H9 (cell line): ENCODE measurements around the gene ZBTB20. TPM values are rescaled to one million over a fixed set of nuclear protein-coding genes. Genes with fewer than 3 reads are reported as not detected.
A peak's percentile ranks its signal among the peaks of the same experiment; 100 is the strongest.
"Not testable (repeated sequence)": the region's sequence is repeated elsewhere in the genome, so short reads cannot be mapped to it uniquely, and the experiment has no call there.

Experiments
- DNase-seq: peaks from one replicate; pipeline ENCODE4 v3.0.0-alpha.2; 2017
- H2AFZ ChIP-seq: one replicate; pipeline ENCODE4 v1.6.1; 2013; ENCODE audit warnings: mild to moderate bottlenecking, low read length, control low read depth, moderate library complexity
- H2AK5ac ChIP-seq: 2 replicates; pipeline ENCODE4 v1.6.1; 2013; ENCODE audit warnings: low read length, control low read depth, mixed read lengths; ENCODE audit not compliant: insufficient read length
- H2BK120ac ChIP-seq: one replicate; pipeline ENCODE4 v1.6.1; 2013; ENCODE audit warnings: low read depth, mild to moderate bottlenecking, low read length, control low read depth, inconsistent platforms; ENCODE audit not compliant: poor library complexity, severe bottlenecking
- H2BK12ac ChIP-seq: 2 replicates; pipeline ENCODE4 v1.6.1; 2013; ENCODE audit warnings: low read length, control low read depth, mixed read lengths, low read depth; ENCODE audit not compliant: insufficient read length
- H2BK15ac ChIP-seq: 2 replicates; pipeline ENCODE4 v1.6.1; 2013; ENCODE audit warnings: low read depth, low read length, control low read depth
- H2BK20ac ChIP-seq: one replicate; pipeline ENCODE4 v1.6.1; 2013; ENCODE audit warnings: low read depth, mild to moderate bottlenecking, low read length, control low read depth, inconsistent platforms; ENCODE audit not compliant: poor library complexity, severe bottlenecking
- H2BK5ac ChIP-seq: 2 replicates; pipeline ENCODE4 v1.6.1; 2013; ENCODE audit warnings: low read length, control low read depth, mixed read lengths; ENCODE audit not compliant: insufficient read length
- H3K14ac ChIP-seq: 2 replicates; pipeline ENCODE4 v1.6.1; 2013; ENCODE audit warnings: low read length, control low read depth; ENCODE audit not compliant: insufficient read depth
- H3K18ac ChIP-seq: 2 replicates; pipeline ENCODE4 v1.6.1; 2013; ENCODE audit warnings: low read depth, mild to moderate bottlenecking, mixed read lengths, low read length, control low read depth; ENCODE audit not compliant: insufficient read length
- H3K23ac ChIP-seq: 2 replicates; pipeline ENCODE4 v1.6.1; 2013; ENCODE audit warnings: low read length, control low read depth, mixed read lengths, low read depth; ENCODE audit not compliant: insufficient read length
- H3K23me2 ChIP-seq: 2 replicates; pipeline ENCODE4 v1.6.1; 2013; ENCODE audit warnings: low read depth, mild to moderate bottlenecking, mixed read lengths, low read length, control low read depth; ENCODE audit not compliant: insufficient read length, poor library complexity, severe bottlenecking
- H3K27ac ChIP-seq: 2 replicates; pipeline ENCODE4 v1.5.1; 2013; ENCODE audit warnings: low read length, control low read depth, mixed read lengths, low read depth; ENCODE audit not compliant: insufficient read length
- H3K27me3 ChIP-seq: 2 replicates; pipeline ENCODE4 v1.6.1; 2013; ENCODE audit warnings: low read length, control low read depth, inconsistent platforms; ENCODE audit not compliant: insufficient read depth
- H3K4ac ChIP-seq: 2 replicates; pipeline ENCODE4 v1.6.1; 2013; ENCODE audit warnings: low read depth, mild to moderate bottlenecking, control low read depth, inconsistent platforms, low read length, moderate library complexity
- H3K4me1 ChIP-seq: 2 replicates; pipeline ENCODE4 v1.6.1; 2013; ENCODE audit warnings: low read length, control low read depth, inconsistent platforms; ENCODE audit not compliant: insufficient read depth
- H3K4me2 ChIP-seq: 2 replicates; pipeline ENCODE4 v1.6.1; 2013; ENCODE audit warnings: low read length, control low read depth, mixed read lengths; ENCODE audit not compliant: insufficient read length, insufficient read depth
- H3K56ac ChIP-seq: 2 replicates; pipeline ENCODE4 v1.6.1; 2013; ENCODE audit warnings: low read depth, mild to moderate bottlenecking, mixed read lengths, low read length, control low read depth; ENCODE audit not compliant: insufficient read length
- H3K79me1 ChIP-seq: 2 replicates; pipeline ENCODE4 v1.6.1; 2013; ENCODE audit warnings: low read depth, mild to moderate bottlenecking, moderate library complexity, low read length, control low read depth, inconsistent platforms; ENCODE audit not compliant: insufficient read depth, poor library complexity, severe bottlenecking
- H3K79me2 ChIP-seq: 2 replicates; pipeline ENCODE4 v1.6.1; 2013; ENCODE audit warnings: low read length, control low read depth, inconsistent platforms; ENCODE audit not compliant: insufficient read depth
- H3K9ac ChIP-seq: 2 replicates; pipeline ENCODE4 v1.6.1; 2013; ENCODE audit warnings: low read length, control low read depth, mixed read lengths; ENCODE audit not compliant: insufficient read length; ENCODE audit errors: extremely low read depth
- H3K9me3 ChIP-seq: one replicate; pipeline ENCODE4 v1.6.1; 2013; ENCODE audit warnings: low read depth, low read length, inconsistent platforms; ENCODE audit not compliant: control insufficient read depth
- H3T11ph ChIP-seq: one replicate; pipeline ENCODE4 v1.6.1; 2013; ENCODE audit warnings: mild to moderate bottlenecking, low read length, control low read depth, inconsistent platforms
- H4K20me1 ChIP-seq: one replicate; pipeline ENCODE4 v1.6.1; 2013; ENCODE audit not compliant: control insufficient read depth, insufficient read length, insufficient read depth
- H4K5ac ChIP-seq: 2 replicates; pipeline ENCODE4 v1.6.1; 2013; ENCODE audit warnings: low read depth, mild to moderate bottlenecking, mixed read lengths, low read length, control low read depth; ENCODE audit not compliant: insufficient read length
- H4K8ac ChIP-seq: replicated peaks from 2 replicates; pipeline ENCODE4 v1.6.1; 2013; ENCODE audit warnings: low read length, control low read depth, mixed read lengths, low read depth; ENCODE audit not compliant: insufficient read length
- H4K91ac ChIP-seq: 2 replicates; pipeline ENCODE4 v1.6.1; 2013; ENCODE audit warnings: low read depth, mild to moderate bottlenecking, moderate library complexity, mixed read lengths, low read length, control low read depth; ENCODE audit not compliant: insufficient read length
- H3K27ac Mint-ChIP-seq, 3 experiments: 2 replicates in 2 of 3; 3 replicates in 1 of 3; pipeline ENCODE4 v1.8.0; 2020 to 2021; ENCODE audit warnings: mixed read lengths in 3 of 3, mild to moderate bottlenecking in 1 of 3, moderate library complexity in 1 of 3
- H3K27me3 Mint-ChIP-seq: 2 replicates; pipeline ENCODE4 v1.8.0; 2021; ENCODE audit warnings: low read depth, mild to moderate bottlenecking, moderate library complexity, mixed read lengths
- H3K36me3 Mint-ChIP-seq, 3 experiments: 2 replicates in 2 of 3; 3 replicates in 1 of 3; pipeline ENCODE4 v1.8.0; 2020 to 2021; ENCODE audit warnings: low read depth in 3 of 3, mixed read lengths in 3 of 3; ENCODE audit not compliant: insufficient read depth in 1 of 3
- H3K4me1 Mint-ChIP-seq, 2 experiments: 2 replicates each; pipeline ENCODE4 v1.8.0; 2020; ENCODE audit warnings: mixed read lengths in 2 of 2
- H3K4me3 Mint-ChIP-seq, 2 experiments: 2 replicates in 1 of 2; 3 replicates in 1 of 2; pipeline ENCODE4 v1.8.0; 2020 to 2021; ENCODE audit warnings: mild to moderate bottlenecking in 2 of 2, mixed read lengths in 2 of 2, moderate library complexity in 1 of 2
- H3K9me3 Mint-ChIP-seq, 2 experiments: 2 replicates in 1 of 2; 3 replicates in 1 of 2; pipeline ENCODE4 v1.8.0; 2020; ENCODE audit warnings: mild to moderate bottlenecking in 2 of 2, mixed read lengths in 2 of 2, moderate library complexity in 1 of 2
- CTCF ChIP-seq: fragments of 200-600 bp; sonication (generic); conservative IDR thresholded peaks from 3 replicates; pipeline ENCODE4 v1.8.0; 2021; ENCODE audit warnings: antibody characterized with exemption, mild to moderate bottlenecking
- WGBS: extraction: QIAGEN DNeasy Blood & Tissue Kit; methylation state at CpG from one replicate; pipeline ENCODE4 v1.1.7; 2013; ENCODE audit warnings: missing lambda C conversion rate, low lambda C conversion rate, mixed read lengths; ENCODE audit not compliant: insufficient read length; ENCODE audit errors: extremely low coverage; 5-methylcytosine and 5-hydroxymethylcytosine counted together
- total RNA-seq: library from RNA; stranded (reverse); gene quantifications from 2 replicates; pipeline ENCODE4 v1.2.1, GENCODE V29; 2021

The ZBTB20 gene
- total RNA-seq, 1 experiment from 2014 or later: 0.70 TPM

DNA sequence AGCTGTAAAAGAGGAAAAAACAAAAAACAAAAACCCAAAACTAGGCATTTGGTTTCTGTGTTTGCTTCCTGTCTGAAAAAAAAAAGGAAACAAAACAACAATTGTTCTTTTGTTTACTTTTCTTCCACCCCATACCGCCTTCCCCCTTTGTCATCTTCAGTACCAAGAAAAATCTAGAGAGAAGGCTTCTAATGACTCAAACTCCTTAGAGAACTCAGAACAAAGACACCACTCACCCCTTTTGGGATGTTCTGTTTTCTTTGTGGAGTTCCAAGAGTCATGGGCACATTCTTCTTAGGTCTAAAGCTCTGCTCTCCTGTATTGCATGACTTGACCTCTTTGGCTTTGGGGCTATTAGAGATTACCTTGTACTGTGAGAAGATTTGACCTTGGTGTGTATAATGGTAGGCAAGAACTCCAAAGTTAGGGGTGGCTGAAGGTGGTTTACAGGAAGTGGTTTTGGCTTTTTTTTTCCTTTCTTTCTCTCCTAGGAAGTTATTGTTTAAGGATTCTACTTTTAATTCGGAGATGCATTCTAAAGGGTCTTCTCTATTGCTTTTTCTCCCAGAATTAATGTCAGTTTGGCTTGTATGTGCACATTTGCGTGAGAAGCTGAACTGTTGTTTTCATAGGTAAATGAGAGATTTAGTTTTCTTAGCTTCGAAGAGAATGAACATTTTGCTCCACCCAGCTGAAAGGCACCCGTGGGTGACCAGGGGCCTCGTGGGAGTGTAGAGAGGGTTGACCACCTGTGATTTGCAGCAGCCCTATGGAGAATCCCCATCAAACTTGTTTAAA is 39.5 kb upstream of the ZBTB20 start:
- Histone ChIP-seq H4K5ac (no peak overlapping the region), H3K79me1 (no peaks in the 10 kb centered on the region), H3K14ac (no peak overlapping the region), H2AK5ac (no peak overlapping the region), H3K23me2 (no peaks in the 10 kb centered on the region), H3K4me2 (no peak overlapping the region), H2BK20ac (no peak overlapping the region), H2BK5ac (no peak overlapping the region), H3K18ac (no peak overlapping the region), H3K56ac (no peak overlapping the region), H3K27me3 (no peaks in the 10 kb centered on the region), H4K20me1 (no peaks in the 10 kb centered on the region), H4K8ac (no peak overlapping the region), H3T11ph (no peak overlapping the region), H2BK12ac (no peak overlapping the region), H3K9me3 (no peaks in the 10 kb centered on the region), H2AFZ (peak overlapping the region; percentile 22), H3K9ac (no peak overlapping the region), H3K4me1 (no peaks in the 10 kb centered on the region), H3K23ac (no peak overlapping the region), H3K4ac (no peak overlapping the region), H4K91ac (no peak overlapping the region), H2BK120ac (no peak overlapping the region), H3K27ac (no peak overlapping the region), H2BK15ac (no peak overlapping the region), H3K79me2 (no peaks in the 10 kb centered on the region)
- Mint-ChIP-seq H3K27ac (peak overlapping the region in 1 of 3 experiments; percentile 92; a peak in 4 of 7 replicates), H3K4me1 (peaks cover 6 to 9% of the 10 kb centered on the region in 2 experiments; a peak in 3 of 4 replicates), H3K27me3 (no peaks in the 10 kb centered on the region), H3K4me3 (no peak overlapping the region), H3K9me3 (peaks cover 9 to 10% of the 10 kb centered on the region in 2 experiments; a peak in 3 of 5 replicates), H3K36me3 (peaks cover 3 to 14% (median 5%) of the 10 kb centered on the region in 3 experiments; a peak in 5 of 7 replicates)
- DNase-seq: no peak
- TF ChIP-seq CTCF: no peak
- WGBS: no CpG with 5 or more reads among the region's 6 CpGs

GRCh38 chr3:115184859-115185572 is 37.9 kb upstream of the ZBTB20 start:
- no CpG with 5 or more reads among the region's 32 CpGs for WGBS
- H4K91ac ChIP-seq, H4K20me1 ChIP-seq, H3K56ac ChIP-seq, H3K27me3 ChIP-seq, H2BK20ac ChIP-seq, H2BK120ac ChIP-seq, H3K79me1 ChIP-seq, H3K4me1 Mint-ChIP-seq, H3K27me3 Mint-ChIP-seq, H3K27ac ChIP-seq, H3K18ac ChIP-seq, H3K23ac ChIP-seq, H4K5ac ChIP-seq, H3K4me3 Mint-ChIP-seq, H3K27ac Mint-ChIP-seq, H2BK5ac ChIP-seq, H3K4me1 ChIP-seq, H4K8ac ChIP-seq, H3K23me2 ChIP-seq, H3K4ac ChIP-seq, H2AK5ac ChIP-seq, H3K9me3 ChIP-seq, H3K9ac ChIP-seq, H2BK12ac ChIP-seq, H3K4me2 ChIP-seq, H3K79me2 ChIP-seq, H2AFZ ChIP-seq, H3K36me3 Mint-ChIP-seq, H3T11ph ChIP-seq, DNase-seq, H2BK15ac ChIP-seq, H3K14ac ChIP-seq, H3K9me3 Mint-ChIP-seq: not testable (repeated sequence)
